OCI-LY3 (cell line): ENCODE results near the gene ZSCAN20.

Experiments used
- H2AFZ ChIP-seq: fragments of 200-600, 300-600 bp; shearing (Covaris generic); 2 replicates; pipeline ENCODE4 v1.6.0; 2014; ENCODE audit warnings: antibody characterized with exemption, low read depth, low read length
- H3K27ac ChIP-seq: fragments of 200-600, 300-600 bp; sonication (generic); 2 replicates; pipeline ENCODE4 v1.5.1; 2014; ENCODE audit warnings: mild to moderate bottlenecking, low read length, moderate library complexity, mixed read lengths
- H3K27me3 ChIP-seq: fragments of 200-600, 300-600 bp; sonication (generic); 2 replicates; pipeline ENCODE4 v1.6.1; 2014; ENCODE audit warnings: low read depth, low read length, mixed read lengths
- H3K36me3 ChIP-seq: fragments of 200-600, 300-600 bp; sonication (generic); replicated peaks from 2 replicates; pipeline ENCODE3; 2014; ENCODE audit warnings: low read depth, low read length, mixed read lengths
- H3K4me1 ChIP-seq: fragments of 300-600, 200-600 bp; sonication (generic); 2 replicates; pipeline ENCODE4 v1.6.1; 2014; ENCODE audit warnings: low read length, mixed read lengths
- H3K4me2 ChIP-seq: fragments of 200-600, 300-600 bp; sonication (generic); 2 replicates; pipeline ENCODE4 v1.6.1; 2014; ENCODE audit warnings: low read length, mixed read lengths
- H3K4me3 ChIP-seq: fragments of 300-600, 200-600 bp; sonication (generic); 2 replicates; pipeline ENCODE4 v1.5.1; 2014; ENCODE audit warnings: antibody characterized with exemption, mild to moderate bottlenecking, low read length, moderate library complexity
- H3K79me2 ChIP-seq: fragments of 300-600, 200-600 bp; shearing (Covaris generic); 2 replicates; pipeline ENCODE4 v1.6.1; 2014; ENCODE audit warnings: mild to moderate bottlenecking, low read length, mixed read lengths
- H3K9ac ChIP-seq: fragments of 300-600, 200-600 bp; shearing (Covaris generic); 2 replicates; pipeline ENCODE4 v1.6.0; 2014; ENCODE audit warnings: mild to moderate bottlenecking, low read length, moderate library complexity
- H3K9me3 ChIP-seq: fragments of 200-600, 300-600 bp; shearing (Covaris generic); 2 replicates; pipeline ENCODE4 v1.6.1; 2014; ENCODE audit warnings: low read length, mixed read lengths; ENCODE audit not compliant: insufficient read depth
- H4K20me1 ChIP-seq: fragments of 200-600, 300-600 bp; sonication (generic); 2 replicates; pipeline ENCODE4 v1.6.1; 2016; ENCODE audit warnings: low read length, mixed read lengths; ENCODE audit not compliant: insufficient read depth
- CTCF ChIP-seq: fragments of 200-600, 300-600 bp; sonication (generic); IDR thresholded peaks from 2 replicates; pipeline ENCODE4 v1.5.1; 2014; ENCODE audit warnings: antibody characterized with exemption, low read length, low read depth
- EZH2phosphoT487 ChIP-seq: fragments of 200-600 bp; shearing (Covaris generic); IDR thresholded peaks from 2 replicates; pipeline ENCODE4 v1.6.1; 2018; ENCODE audit warnings: antibody characterized with exemption, mixed run types, low read depth

The ZSCAN20 gene

GRCh38 chr1:33527934-33528333, 55.5 kb downstream of the ZSCAN20 start:
- Histone ChIP-seq H3K27me3 (0 out of 2 replicates have a peak, but pooled peaks cover 2% of the 10 kb centered on the region), H3K79me2 (no peaks in the 10 kb centered on the region), H2AFZ (no peak overlapping the region), H3K36me3 (no peaks in the 10 kb centered on the region), H3K9me3 (no peaks in the 10 kb centered on the region), H3K27ac (no peak overlapping the region), H3K4me1 (no peaks in the 10 kb centered on the region), H3K4me2 (no peak overlapping the region), H3K9ac (no peak overlapping the region), H3K4me3 (no peak overlapping the region), H4K20me1 (no peaks in the 10 kb centered on the region)
- no peak for TF ChIP-seq EZH2phosphoT487
- no peak for TF ChIP-seq CTCF

GRCh38 chr1:33529957-33530356, 57.5 kb downstream of the ZSCAN20 start:
- H3K4me1 ChIP-seq = no peaks in the 10 kb centered on the region
- H3K9me3 ChIP-seq = no peaks in the 10 kb centered on the region
- no peak overlapping the region for H2AFZ ChIP-seq
- TF ChIP-seq CTCF = no peak
- TF ChIP-seq EZH2phosphoT487 = no peak
- no peak overlapping the region for H3K4me2 ChIP-seq
- no peaks in the 10 kb centered on the region for H3K79me2 ChIP-seq
- no peaks in the 10 kb centered on the region for H4K20me1 ChIP-seq
- H3K27ac ChIP-seq = no peak overlapping the region
- H3K4me3 ChIP-seq = no peak overlapping the region
- no peak overlapping the region for H3K9ac ChIP-seq
- H3K27me3 ChIP-seq = no peaks in the 10 kb centered on the region
- H3K36me3 ChIP-seq = no peaks in the 10 kb centered on the region

- TF ChIP-seq EZH2phosphoT487 = no peak
- H2AFZ ChIP-seq = no peak overlapping the region
- H3K27me3 ChIP-seq = no peaks in the 10 kb centered on the region
- H3K4me3 ChIP-seq = no peak overlapping the region
- H3K27ac ChIP-seq = no peak overlapping the region
- no peaks in the 10 kb centered on the region for H4K20me1 ChIP-seq
- no peaks in the 10 kb centered on the region for H3K36me3 ChIP-seq
- H3K9ac ChIP-seq = no peak overlapping the region
- no peaks in the 10 kb centered on the region for H3K9me3 ChIP-seq
- no peaks in the 10 kb centered on the region for H3K79me2 ChIP-seq
- H3K4me1 ChIP-seq = no peaks in the 10 kb centered on the region
- no peak overlapping the region for H3K4me2 ChIP-seq
Measured at GRCh38 chr1:33532250-33532649, 59.8 kb downstream of the ZSCAN20 start.

- Histone ChIP-seq H2AFZ (no peak overlapping the region), H3K79me2 (no peaks in the 10 kb centered on the region), H3K4me2 (no peak overlapping the region), H3K9ac (no peak overlapping the region), H3K27me3 (no peaks in the 10 kb centered on the region), H3K4me1 (no peaks in the 10 kb centered on the region), H3K4me3 (no peak overlapping the region), H3K27ac (no peak overlapping the region), H3K9me3 (no peaks in the 10 kb centered on the region), H3K36me3 (no peaks in the 10 kb centered on the region), H4K20me1 (no peaks in the 10 kb centered on the region)
- TF ChIP-seq CTCF (no peak), EZH2phosphoT487 (no peak)
Measured at GRCh38 chr1:33532936-33533335, 60.5 kb downstream of the ZSCAN20 start.

GRCh38 chr1:33535334-33535733, 62.9 kb downstream of the ZSCAN20 start:
- Histone ChIP-seq H3K4me3 (no peak overlapping the region), H3K9ac (no peak overlapping the region), H3K36me3 (no peaks in the 10 kb centered on the region), H3K9me3 (no peaks in the 10 kb centered on the region), H3K27ac (no peak overlapping the region), H4K20me1 (no peaks in the 10 kb centered on the region), H3K4me1 (no peaks in the 10 kb centered on the region), H3K79me2 (no peaks in the 10 kb centered on the region), H3K4me2 (no peak overlapping the region), H3K27me3 (no peaks in the 10 kb centered on the region), H2AFZ (no peak overlapping the region)
- TF ChIP-seq CTCF (no peak), EZH2phosphoT487 (no peak)
